Lower lobe of right lung (tissue), 2 donors: ENCODE measurements around the gene LDB2. TPM values are rescaled to one million over a fixed set of nuclear protein-coding genes. Genes with fewer than 3 reads are reported as not detected.

ENCODE experiments used
- ATAC-seq, 2 donors: fragments of 200-7000 bp; cut with Tn5 transposase; one replicate each; pipeline ENCODE4 v1.9.1; 2020 to 2022; ENCODE audit warnings: mild to moderate bottlenecking in 2 of 2, moderate library complexity in 2 of 2
- DNase-seq: peaks from one replicate; pipeline ENCODE4 v3.0.0-alpha.2; 2020
- H3K27ac ChIP-seq: fragments of 200-600 bp; one replicate; pipeline ENCODE4 v1.8.0; 2022
- H3K27me3 ChIP-seq: fragments of 200-600 bp; one replicate; pipeline ENCODE4 v1.8.0; 2022; ENCODE audit warnings: low read depth
- H3K36me3 ChIP-seq: fragments of 200-600 bp; one replicate; pipeline ENCODE4 v1.8.0; 2022; ENCODE audit warnings: mild to moderate bottlenecking
- H3K4me1 ChIP-seq: fragments of 200-600 bp; one replicate; pipeline ENCODE4 v1.8.0; 2022
- H3K4me3 ChIP-seq: fragments of 200-600 bp; one replicate; pipeline ENCODE4 v1.8.0; 2022; ENCODE audit warnings: mild to moderate bottlenecking
- H3K9me3 ChIP-seq: fragments of 200-600 bp; one replicate; pipeline ENCODE4 v1.8.0; 2022
- intact Hi-C: fragments of 100-400 bp; cut with DNase I; formaldehyde crosslinking; loops from one replicate; pipeline ENCODE4 v1.11.0; 2022
- total RNA-seq: library from RNA; stranded (reverse); fragmentation: NEBNext Ultra II Directional; extraction: Animal tissue kit (Norgen Biotek cat#: 25700); gene quantifications from one replicate; pipeline ENCODE4 v1.2.1, GENCODE V29; 2021
- TF ChIP-seq, protein P1 (sequence below): fragments of 200-600 bp; IDR thresholded peaks from one replicate; pipeline ENCODE4 v1.8.0; 2022; ENCODE audit warnings: antibody characterized with exemption, mild to moderate bottlenecking
- donor health status: DM: no; HTN: yes; CAD: no; lungs with severe emphysema.

Gene LDB2
- total RNA-seq, 1 donor from 2014 or later, result 113 TPM

DNA sequence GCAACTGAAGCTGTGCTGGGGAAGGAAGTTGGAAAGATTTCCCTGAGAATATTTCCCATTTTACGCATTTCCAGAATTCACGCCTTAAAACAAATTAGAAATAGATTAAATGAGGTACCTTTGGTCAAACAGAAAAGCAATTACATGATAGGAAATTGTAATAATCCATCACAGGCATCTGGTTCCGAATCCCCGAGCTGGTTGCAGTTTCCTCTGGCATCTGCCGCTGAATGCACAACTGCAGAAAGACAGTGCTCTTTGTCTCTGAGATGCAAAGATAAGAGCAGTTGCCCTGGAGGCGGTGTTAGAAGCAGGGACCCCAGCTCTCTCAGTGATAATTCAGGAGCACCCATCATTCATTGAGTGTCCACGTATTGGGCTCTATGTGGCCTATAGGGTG lies 224.4 kb downstream of the LDB2 start:
- no peak for ATAC-seq
- TF ChIP-seq, protein P1, sequence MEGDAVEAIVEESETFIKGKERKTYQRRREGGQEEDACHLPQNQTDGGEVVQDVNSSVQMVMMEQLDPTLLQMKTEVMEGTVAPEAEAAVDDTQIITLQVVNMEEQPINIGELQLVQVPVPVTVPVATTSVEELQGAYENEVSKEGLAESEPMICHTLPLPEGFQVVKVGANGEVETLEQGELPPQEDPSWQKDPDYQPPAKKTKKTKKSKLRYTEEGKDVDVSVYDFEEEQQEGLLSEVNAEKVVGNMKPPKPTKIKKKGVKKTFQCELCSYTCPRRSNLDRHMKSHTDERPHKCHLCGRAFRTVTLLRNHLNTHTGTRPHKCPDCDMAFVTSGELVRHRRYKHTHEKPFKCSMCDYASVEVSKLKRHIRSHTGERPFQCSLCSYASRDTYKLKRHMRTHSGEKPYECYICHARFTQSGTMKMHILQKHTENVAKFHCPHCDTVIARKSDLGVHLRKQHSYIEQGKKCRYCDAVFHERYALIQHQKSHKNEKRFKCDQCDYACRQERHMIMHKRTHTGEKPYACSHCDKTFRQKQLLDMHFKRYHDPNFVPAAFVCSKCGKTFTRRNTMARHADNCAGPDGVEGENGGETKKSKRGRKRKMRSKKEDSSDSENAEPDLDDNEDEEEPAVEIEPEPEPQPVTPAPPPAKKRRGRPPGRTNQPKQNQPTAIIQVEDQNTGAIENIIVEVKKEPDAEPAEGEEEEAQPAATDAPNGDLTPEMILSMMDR, result no peak

DNA sequence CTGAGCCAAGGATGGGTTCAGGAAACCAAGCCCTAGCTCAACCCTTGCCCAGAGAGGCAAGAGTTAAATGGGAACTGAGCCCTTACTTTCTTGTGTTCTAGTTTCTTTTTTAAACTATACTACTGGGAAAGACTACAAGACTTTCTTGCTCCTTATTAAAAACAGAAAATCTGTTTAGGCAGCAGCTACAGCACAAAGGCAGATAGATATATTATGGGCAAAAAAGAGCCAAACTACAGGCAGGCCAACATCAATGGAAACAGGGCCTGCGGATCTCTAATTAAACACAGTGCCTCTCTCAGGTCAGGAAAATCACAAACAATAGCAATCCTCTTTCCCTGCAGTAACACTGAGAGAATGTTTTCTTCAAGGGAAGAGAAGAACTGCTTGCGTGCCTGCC lies 226.0 kb downstream of the LDB2 start:
- DNase-seq (no peak), ATAC-seq (no peak)
- Histone ChIP-seq H3K4me3 (no peak overlapping the region), H3K36me3 (no peaks in the 10 kb centered on the region), H3K4me1 (peaks cover 29% of the 10 kb centered on the region), H3K27me3 (no peaks in the 10 kb centered on the region), H3K27ac (no peak overlapping the region), H3K9me3 (no peaks in the 10 kb centered on the region)
- TF ChIP-seq, protein P1, result no peak
- intact Hi-C loops, result no loop called here

More for the DNA sequence above, 224.4 kb downstream of the LDB2 start:
- Histone ChIP-seq H3K27ac (no peak overlapping the region), H3K36me3 (no peaks in the 10 kb centered on the region), H3K4me1 (peaks cover 34% of the 10 kb centered on the region), H3K27me3 (no peaks in the 10 kb centered on the region), H3K4me3 (no peak overlapping the region), H3K9me3 (no peaks in the 10 kb centered on the region)
- intact Hi-C loops, result no loop called here
- no peak for DNase-seq

DNA sequence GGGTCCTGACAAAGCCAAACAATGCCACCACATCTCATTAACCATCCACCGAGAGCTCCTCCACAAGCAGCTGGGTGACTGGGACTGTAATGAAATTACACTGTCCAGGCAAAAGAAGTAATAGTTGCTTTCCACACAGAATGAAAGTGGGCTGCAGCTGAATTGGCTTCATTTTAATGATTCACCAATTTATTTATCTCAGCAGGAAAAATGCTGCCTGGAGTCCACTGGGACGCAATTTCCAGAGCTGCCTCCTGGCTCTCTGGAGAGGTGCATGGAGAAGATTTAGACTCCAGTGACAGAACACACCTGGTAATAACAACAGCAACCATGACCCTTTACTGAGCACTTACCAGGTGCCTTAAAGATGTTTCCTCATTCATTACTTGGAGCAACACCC lies 226.7 kb downstream of the LDB2 start:
- Histone ChIP-seq H3K27ac (no peak overlapping the region), H3K9me3 (no peaks in the 10 kb centered on the region), H3K4me3 (no peak overlapping the region), H3K36me3 (no peaks in the 10 kb centered on the region), H3K27me3 (no peaks in the 10 kb centered on the region), H3K4me1 (peaks cover 28% of the 10 kb centered on the region)
- intact Hi-C loops, result no loop called here
- DNase-seq, result no peak
- TF ChIP-seq, protein P1, result no peak
- ATAC-seq, result no peak

DNA sequence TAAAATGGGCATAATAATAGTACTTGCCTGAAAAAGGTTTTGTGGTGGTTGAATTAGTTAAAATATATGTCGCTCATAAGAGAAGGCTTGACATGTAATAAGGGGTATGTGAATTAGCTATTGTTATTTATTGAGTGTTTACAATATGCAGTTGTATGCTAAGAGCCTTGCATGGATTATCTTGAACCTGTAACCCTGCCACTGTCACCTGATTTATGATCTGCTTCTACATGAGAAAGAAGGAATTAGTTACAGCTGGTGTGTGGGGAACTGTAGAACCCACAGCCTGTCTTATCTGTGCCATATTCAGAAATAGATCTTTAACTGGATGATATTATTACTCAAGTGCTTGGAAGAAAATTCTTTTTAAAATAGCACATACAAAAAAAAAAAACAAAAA lies 227.7 kb downstream of the LDB2 start:
- Histone ChIP-seq H3K9me3 (no peaks in the 10 kb centered on the region), H3K27ac (no peak overlapping the region), H3K4me3 (no peak overlapping the region), H3K36me3 (no peaks in the 10 kb centered on the region), H3K4me1 (peaks cover 31% of the 10 kb centered on the region), H3K27me3 (no peaks in the 10 kb centered on the region)
- ATAC-seq (no peak), DNase-seq (no peak)
- intact Hi-C loops, result no loop called here
- TF ChIP-seq, protein P1, result no peak

DNA sequence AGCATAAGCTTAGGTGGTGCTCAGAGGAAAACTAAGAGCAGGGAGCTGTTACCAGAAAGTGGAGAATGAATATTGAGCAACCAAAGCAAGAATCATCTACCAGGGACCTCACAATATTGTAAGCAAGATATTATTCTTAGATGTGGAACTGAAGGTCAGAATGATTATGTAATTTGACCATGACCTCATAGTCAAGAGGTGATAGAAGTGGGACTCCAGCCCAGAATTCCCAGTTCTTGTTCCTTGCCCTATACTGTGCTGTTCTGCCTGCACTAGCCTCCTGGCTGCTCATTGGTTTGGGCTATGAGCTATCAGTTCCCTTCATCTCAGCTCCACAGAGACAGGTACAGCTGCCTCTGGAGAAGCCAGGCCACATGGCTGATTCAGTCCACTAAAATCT lies 229.4 kb downstream of the LDB2 start:
- TF ChIP-seq, protein P1, result no peak
- Histone ChIP-seq H3K4me1 (peaks cover 31% of the 10 kb centered on the region), H3K27ac (no peak overlapping the region), H3K4me3 (no peak overlapping the region), H3K27me3 (no peaks in the 10 kb centered on the region), H3K36me3 (no peaks in the 10 kb centered on the region), H3K9me3 (no peaks in the 10 kb centered on the region)
- DNase-seq (no peak), ATAC-seq (peak; percentile 37 to 51)
- intact Hi-C loops, result no loop called here

DNA sequence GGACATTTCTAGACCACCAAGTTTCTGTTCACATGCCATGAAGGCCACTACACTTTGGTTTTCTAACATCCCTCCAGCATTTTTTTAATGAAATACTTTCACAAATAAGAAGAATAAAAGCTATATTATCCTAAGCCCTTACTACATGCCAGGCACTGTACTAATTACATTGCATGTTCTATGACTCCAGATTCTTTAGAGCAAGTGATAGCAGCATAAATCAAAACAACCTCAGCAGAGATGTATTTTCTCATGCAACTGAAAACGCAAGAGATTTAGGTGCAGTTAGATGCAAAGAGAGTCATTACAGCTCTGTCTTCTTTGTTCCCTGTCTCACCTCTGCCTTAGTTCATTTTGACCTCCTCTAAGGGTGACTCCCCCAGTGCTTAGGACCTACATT lies 230.0 kb downstream of the LDB2 start:
- H3K4me3 ChIP-seq, result no peak overlapping the region
- DNase-seq (no peak), ATAC-seq (no peak)
- intact Hi-C loops, result no loop called here
- no peak overlapping the region for H3K27ac ChIP-seq
- no peaks in the 10 kb centered on the region for H3K9me3 ChIP-seq
- no peaks in the 10 kb centered on the region for H3K27me3 ChIP-seq
- no peaks in the 10 kb centered on the region for H3K36me3 ChIP-seq
- TF ChIP-seq, protein P1, result no peak
- peaks cover 31% of the 10 kb centered on the region for H3K4me1 ChIP-seq
